GM12878 (cell line): ENCODE measurements around the gene ASCC1. TPM values are rescaled to one million over a fixed set of nuclear protein-coding genes. Genes with fewer than 3 reads are reported as not detected.

ENCODE experiments used
- CEBPB ChIP-seq, 2 experiments: fragments of 150-350 bp in 1 of 2; IDR thresholded peaks; 2 replicates each; pipeline ENCODE4 v1.6.1; 2012 to 2014; ENCODE audit warnings: low read depth in 2 of 2, low read length in 2 of 2, borderline replicate concordance in 1 of 2, inconsistent platforms in 1 of 2
- CREM ChIP-seq: IDR thresholded peaks from 2 replicates; pipeline ENCODE4 v1.6.1; 2014; ENCODE audit warnings: antibody characterized with exemption, low read depth
- EED ChIP-seq: sonication (generic); IDR thresholded peaks from 2 replicates; pipeline ENCODE4 v1.6.1; 2016; ENCODE audit warnings: antibody characterized with exemption, low read depth
- FOXM1 ChIP-seq: IDR thresholded peaks from 2 replicates; pipeline ENCODE4 v1.6.1; 2012; ENCODE audit warnings: low read depth, mild to moderate bottlenecking, inconsistent platforms, low read length, moderate library complexity
- GATAD2B ChIP-seq: fragments of 450-650 bp; conservative IDR thresholded peaks from 2 replicates; pipeline ENCODE4 v1.6.1; 2017; ENCODE audit warnings: low read depth, mild to moderate bottlenecking, moderate library complexity
- KDM1A ChIP-seq: fragments of 200-600 bp; sonication (generic); IDR thresholded peaks from 2 replicates; pipeline ENCODE4 v1.6.1; 2016; ENCODE audit warnings: borderline replicate concordance
- LARP7 ChIP-seq: fragments of 450-650 bp; IDR thresholded peaks from 2 replicates; pipeline ENCODE4 v1.6.1; 2017; ENCODE audit warnings: mild to moderate bottlenecking
- MXI1 ChIP-seq: fragments of 150-350 bp; IDR thresholded peaks from 2 replicates; pipeline ENCODE4 v1.6.1; 2011; ENCODE audit warnings: low read depth, mild to moderate bottlenecking, inconsistent platforms, low read length, improper control_type of control experiment
- MYB ChIP-seq: fragments of 150-350 bp; IDR thresholded peaks from 2 replicates; pipeline ENCODE4 v1.6.1; 2014; ENCODE audit warnings: mild to moderate bottlenecking, low read depth, low read length, borderline replicate concordance
- MYC ChIP-seq: IDR thresholded peaks from 2 replicates; pipeline ENCODE4 v1.6.1; 2011; ENCODE audit warnings: mild to moderate bottlenecking, low read length, moderate library complexity, inconsistent platforms; ENCODE audit not compliant: insufficient read depth, insufficient replicate concordance, insufficient read length, severe bottlenecking
- NR2F1 ChIP-seq: fragments of 450-650 bp; conservative IDR thresholded peaks from 2 replicates; pipeline ENCODE4 v1.6.1; 2017; ENCODE audit warnings: mild to moderate bottlenecking
- POU2F2 ChIP-seq: IDR thresholded peaks from 3 replicates; pipeline ENCODE4 v1.6.1; 2011; ENCODE audit warnings: low read depth, mild to moderate bottlenecking, low read length, borderline replicate concordance
- RAD51 ChIP-seq: fragments of 450-650 bp; IDR thresholded peaks from 2 replicates; pipeline ENCODE4 v1.6.1; 2016; ENCODE audit warnings: moderate library complexity, mild to moderate bottlenecking, inconsistent platforms
- SMAD5 ChIP-seq: IDR thresholded peaks from 2 replicates; pipeline ENCODE4 v1.6.1; 2016; ENCODE audit warnings: antibody characterized with exemption, low read depth
- STAT1 ChIP-seq: fragments of 450-650 bp; conservative IDR thresholded peaks from 2 replicates; pipeline ENCODE4 v1.6.1; 2014; ENCODE audit warnings: antibody characterized with exemption, mild to moderate bottlenecking
- SUPT20H ChIP-seq: IDR thresholded peaks from 2 replicates; pipeline ENCODE4 v1.6.1; 2011; ENCODE audit warnings: low read depth, mild to moderate bottlenecking, low read length, moderate library complexity, borderline replicate concordance; ENCODE audit not compliant: control insufficient read depth
- TARDBP ChIP-seq: IDR thresholded peaks from 2 replicates; pipeline ENCODE4 v1.6.1; 2016; ENCODE audit warnings: borderline replicate concordance
- ZNF207 ChIP-seq: fragments of 450-650 bp; IDR thresholded peaks from 2 replicates; pipeline ENCODE4 v1.6.1; 2014; ENCODE audit warnings: antibody characterized with exemption, mild to moderate bottlenecking, borderline replicate concordance
- polyA plus RNA-seq, 11 experiments: library from polyadenylated mRNA; depleted of rRNA in 4 of 11; unstranded in 6 of 11; stranded (reverse) in 5 of 11; fragments of >200 nt; fragmentation: Nextera tagmentation in 4 of 11; fragmentation: Illumina TruSeq in 1 of 11; extraction: Ambion mirVana in 4 of 11; extraction: Trizol in 1 of 11; gene quantifications; 1 replicate in 1 of 11; 2 replicates in 10 of 11; pipeline versions ENCODE4 v1.2.1 to v1.2.3, GENCODE V29; 2011 to 2016; ENCODE audit warnings: inconsistent platforms in 2 of 11, missing spikeins in 2 of 11, low read depth in 1 of 11
- total RNA-seq, 4 experiments: library from RNA; depleted of rRNA in 3 of 4; stranded (reverse); fragments of >200 nt in 3 of 4; fragmentation: Illumina TruSeq in 1 of 4; extraction: Trizol in 1 of 4; gene quantifications; 2 replicates each; pipeline versions ENCODE4 v1.2.1 to v1.2.3, GENCODE V29; 2013 to 2021
- TF ChIP-seq, protein P1 (sequence below): fragments of 150-350 bp; IDR thresholded peaks from 2 replicates; pipeline ENCODE4 v1.6.1; 2016; ENCODE audit warnings: low read depth, low read length
- TF ChIP-seq, protein P2 (sequence below): fragments of 450-650 bp; formaldehyde crosslinking; IDR thresholded peaks from 2 replicates; pipeline ENCODE4 v1.4.0; 2022; ENCODE audit warnings: mild to moderate bottlenecking, moderate library complexity
- TF ChIP-seq, protein P3 (sequence below): fragments of 450-650 bp; IDR thresholded peaks from 2 replicates; pipeline ENCODE4 v1.6.1; 2017; ENCODE audit warnings: borderline replicate concordance
- TF ChIP-seq, protein P4 (sequence below): IDR thresholded peaks from 2 replicates; pipeline ENCODE4 v1.6.1; 2012; ENCODE audit warnings: low read depth, low read length, improper control_type of control experiment

ASCC1 gene
- total and polyA plus RNA-seq, 10 of the 15 experiments (the other 5 are each of a cell fraction or from before 2014, with no cell fraction given): 23.3 to 80.6 (median 42.8) TPM

DNA sequence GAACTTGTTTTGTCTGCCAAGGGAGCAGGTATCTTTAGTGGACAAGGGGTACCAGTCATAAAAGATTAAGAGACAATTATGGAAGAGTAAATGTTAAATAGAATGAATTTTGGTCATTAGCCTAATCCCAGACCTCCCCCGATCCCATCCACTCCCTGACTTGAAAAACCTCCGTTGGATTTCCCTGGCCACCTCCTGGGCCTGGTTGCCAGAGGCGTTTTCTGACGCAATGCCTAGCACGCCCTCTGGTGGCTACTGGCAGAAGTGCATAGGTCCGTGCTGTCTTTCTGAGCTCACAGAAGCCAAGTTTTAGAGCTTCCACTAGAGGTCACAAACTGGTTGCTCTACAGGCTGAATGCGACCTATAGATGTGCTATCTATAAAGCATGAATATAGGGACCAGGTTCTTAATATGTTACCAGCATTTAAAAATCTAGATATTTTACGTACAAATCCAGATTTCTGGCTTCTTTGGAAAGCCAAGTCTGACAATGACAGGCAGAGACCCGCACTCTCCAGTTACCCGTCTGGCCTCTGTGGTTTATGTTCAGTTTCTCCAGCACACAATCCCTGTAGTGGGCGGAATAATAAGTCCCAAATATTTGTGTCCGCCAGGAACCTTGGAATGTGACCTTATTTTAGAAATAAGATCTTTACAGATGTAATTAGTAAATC, 167.5 kb downstream of the ASCC1 start (continued):
- no peak for TF ChIP-seq MYB
- TF ChIP-seq, protein P1, sequence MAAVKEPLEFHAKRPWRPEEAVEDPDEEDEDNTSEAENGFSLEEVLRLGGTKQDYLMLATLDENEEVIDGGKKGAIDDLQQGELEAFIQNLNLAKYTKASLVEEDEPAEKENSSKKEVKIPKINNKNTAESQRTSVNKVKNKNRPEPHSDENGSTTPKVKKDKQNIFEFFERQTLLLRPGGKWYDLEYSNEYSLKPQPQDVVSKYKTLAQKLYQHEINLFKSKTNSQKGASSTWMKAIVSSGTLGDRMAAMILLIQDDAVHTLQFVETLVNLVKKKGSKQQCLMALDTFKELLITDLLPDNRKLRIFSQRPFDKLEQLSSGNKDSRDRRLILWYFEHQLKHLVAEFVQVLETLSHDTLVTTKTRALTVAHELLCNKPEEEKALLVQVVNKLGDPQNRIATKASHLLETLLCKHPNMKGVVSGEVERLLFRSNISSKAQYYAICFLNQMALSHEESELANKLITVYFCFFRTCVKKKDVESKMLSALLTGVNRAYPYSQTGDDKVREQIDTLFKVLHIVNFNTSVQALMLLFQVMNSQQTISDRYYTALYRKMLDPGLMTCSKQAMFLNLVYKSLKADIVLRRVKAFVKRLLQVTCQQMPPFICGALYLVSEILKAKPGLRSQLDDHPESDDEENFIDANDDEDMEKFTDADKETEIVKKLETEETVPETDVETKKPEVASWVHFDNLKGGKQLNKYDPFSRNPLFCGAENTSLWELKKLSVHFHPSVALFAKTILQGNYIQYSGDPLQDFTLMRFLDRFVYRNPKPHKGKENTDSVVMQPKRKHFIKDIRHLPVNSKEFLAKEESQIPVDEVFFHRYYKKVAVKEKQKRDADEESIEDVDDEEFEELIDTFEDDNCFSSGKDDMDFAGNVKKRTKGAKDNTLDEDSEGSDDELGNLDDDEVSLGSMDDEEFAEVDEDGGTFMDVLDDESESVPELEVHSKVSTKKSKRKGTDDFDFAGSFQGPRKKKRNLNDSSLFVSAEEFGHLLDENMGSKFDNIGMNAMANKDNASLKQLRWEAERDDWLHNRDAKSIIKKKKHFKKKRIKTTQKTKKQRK: no peak
- TF ChIP-seq NR2F1: no peak
- TF ChIP-seq TARDBP: no peak
- 0 out of 2 replicates have a peak, but pooled peaks have one; percentile 37 for TF ChIP-seq CREM
- TF ChIP-seq MXI1: no peak
- TF ChIP-seq CEBPB (IDR thresholded peaks at IDR 0.05; ENCODE audit: borderline replicate concordance in 1 of 2, low read depth in 2 of 2, low read length in 2 of 2): no peak
- TF ChIP-seq EED: no peak
- 0 out of 2 replicates have a peak, but pooled peaks have one; percentile 23 for TF ChIP-seq GATAD2B
- TF ChIP-seq SUPT20H: no peak
- no peak for TF ChIP-seq KDM1A
- no peak for TF ChIP-seq SMAD5
- no peak for TF ChIP-seq ZNF207
- TF ChIP-seq STAT1: no peak
- TF ChIP-seq LARP7: no peak
- TF ChIP-seq POU2F2: peak; percentile 63; the same call in 1 of the 3 replicates
- TF ChIP-seq RAD51: no peak
- peak; percentile 83; the same call in 1 of the 2 replicates for TF ChIP-seq FOXM1
- TF ChIP-seq, protein P2, sequence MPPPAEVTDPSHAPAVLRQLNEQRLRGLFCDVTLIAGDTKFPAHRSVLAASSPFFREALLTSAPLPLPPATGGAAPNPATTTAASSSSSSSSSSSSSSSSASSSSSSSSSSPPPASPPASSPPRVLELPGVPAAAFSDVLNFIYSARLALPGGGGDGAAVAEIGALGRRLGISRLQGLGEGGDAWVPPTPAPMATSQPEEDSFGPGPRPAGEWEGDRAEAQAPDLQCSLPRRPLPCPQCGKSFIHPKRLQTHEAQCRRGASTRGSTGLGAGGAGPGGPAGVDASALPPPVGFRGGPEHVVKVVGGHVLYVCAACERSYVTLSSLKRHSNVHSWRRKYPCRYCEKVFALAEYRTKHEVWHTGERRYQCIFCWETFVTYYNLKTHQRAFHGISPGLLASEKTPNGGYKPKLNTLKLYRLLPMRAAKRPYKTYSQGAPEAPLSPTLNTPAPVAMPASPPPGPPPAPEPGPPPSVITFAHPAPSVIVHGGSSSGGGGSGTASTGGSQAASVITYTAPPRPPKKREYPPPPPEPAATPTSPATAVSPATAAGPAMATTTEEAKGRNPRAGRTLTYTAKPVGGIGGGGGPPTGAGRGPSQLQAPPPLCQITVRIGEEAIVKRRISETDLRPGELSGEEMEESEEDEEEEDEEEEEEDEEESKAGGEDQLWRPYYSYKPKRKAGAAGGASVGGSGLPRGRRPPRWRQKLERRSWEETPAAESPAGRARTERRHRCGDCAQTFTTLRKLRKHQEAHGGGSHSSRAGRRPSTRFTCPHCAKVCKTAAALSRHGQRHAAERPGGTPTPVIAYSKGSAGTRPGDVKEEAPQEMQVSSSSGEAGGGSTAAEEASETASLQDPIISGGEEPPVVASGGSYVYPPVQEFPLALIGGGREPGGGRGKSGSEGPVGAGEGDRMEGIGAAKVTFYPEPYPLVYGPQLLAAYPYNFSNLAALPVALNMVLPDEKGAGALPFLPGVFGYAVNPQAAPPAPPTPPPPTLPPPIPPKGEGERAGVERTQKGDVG: no peak
- TF ChIP-seq, protein P3, sequence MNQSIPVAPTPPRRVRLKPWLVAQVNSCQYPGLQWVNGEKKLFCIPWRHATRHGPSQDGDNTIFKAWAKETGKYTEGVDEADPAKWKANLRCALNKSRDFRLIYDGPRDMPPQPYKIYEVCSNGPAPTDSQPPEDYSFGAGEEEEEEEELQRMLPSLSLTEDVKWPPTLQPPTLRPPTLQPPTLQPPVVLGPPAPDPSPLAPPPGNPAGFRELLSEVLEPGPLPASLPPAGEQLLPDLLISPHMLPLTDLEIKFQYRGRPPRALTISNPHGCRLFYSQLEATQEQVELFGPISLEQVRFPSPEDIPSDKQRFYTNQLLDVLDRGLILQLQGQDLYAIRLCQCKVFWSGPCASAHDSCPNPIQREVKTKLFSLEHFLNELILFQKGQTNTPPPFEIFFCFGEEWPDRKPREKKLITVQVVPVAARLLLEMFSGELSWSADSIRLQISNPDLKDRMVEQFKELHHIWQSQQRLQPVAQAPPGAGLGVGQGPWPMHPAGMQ: no peak
- TF ChIP-seq, protein P4, sequence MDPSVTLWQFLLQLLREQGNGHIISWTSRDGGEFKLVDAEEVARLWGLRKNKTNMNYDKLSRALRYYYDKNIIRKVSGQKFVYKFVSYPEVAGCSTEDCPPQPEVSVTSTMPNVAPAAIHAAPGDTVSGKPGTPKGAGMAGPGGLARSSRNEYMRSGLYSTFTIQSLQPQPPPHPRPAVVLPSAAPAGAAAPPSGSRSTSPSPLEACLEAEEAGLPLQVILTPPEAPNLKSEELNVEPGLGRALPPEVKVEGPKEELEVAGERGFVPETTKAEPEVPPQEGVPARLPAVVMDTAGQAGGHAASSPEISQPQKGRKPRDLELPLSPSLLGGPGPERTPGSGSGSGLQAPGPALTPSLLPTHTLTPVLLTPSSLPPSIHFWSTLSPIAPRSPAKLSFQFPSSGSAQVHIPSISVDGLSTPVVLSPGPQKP: no peak
- TF ChIP-seq MYC: no peak
